Left ventricle myocardium superior (tissue), 1 donor: ENCODE measurements around the gene PSMA5. TPM values are rescaled to one million over a fixed set of nuclear protein-coding genes. Genes with fewer than 3 reads are reported as not detected.
"Not testable (repeated sequence)": the region's sequence is repeated elsewhere in the genome, so short reads cannot be mapped to it uniquely, and the experiment has no call there.

Experiments used
- ATAC-seq: fragments of 200-7000 bp; cut with Tn5 transposase; one replicate; pipeline ENCODE4 v1.9.1; 2020; ENCODE audit warnings: mild to moderate bottlenecking, moderate library complexity
- DNase-seq: peaks from one replicate; pipeline ENCODE4 v3.0.0-alpha.2; 2020
- intact Hi-C: fragments of 100-400 bp; cut with micrococcal nuclease; formaldehyde crosslinking; loops from one replicate; pipeline ENCODE4 v1.11.0; 2022
- long read RNA-seq: library from polyadenylated mRNA; unstranded; transcript quantifications from one replicate; pipeline ENCODE4 v2.0.0, GENCODE V29; 2021
- total RNA-seq: library from RNA; stranded (reverse); fragmentation: NEBNext Ultra II Directional; extraction: Animal tissue kit (Norgen Biotek cat#: 25700); gene quantifications from one replicate; pipeline ENCODE4 v1.2.1, GENCODE V29; 2021
- donor health status: DM: no; HTN: yes; CAD: no; lungs with severe emphysema.

Gene PSMA5
- 50.8 TPM for total RNA-seq
- long read RNA-seq, transcript PSMA5-201 (9 exons, 3,729 nt), result major isoform, 49 of 54 reads
- long read RNA-seq, partial matches to known transcripts, result 1 of 54 reads
- long read RNA-seq, other reads (novel, unspliced or antisense), result 4 of 54 reads

- peak; percentile 99 for ATAC-seq
- intact Hi-C loops, result no loop called here
- peak; percentile 96 for DNase-seq
Observed at GRCh38 chr1:109426281-109427170, at the start of gene PSMA5. Gene PSMA5, minus strand, starts transcription at chr1:109426448. Its CDS starts 118 bp downstream, at chr1:109426330.

- intact Hi-C loops, result no loop called here
- ATAC-seq (no peak), DNase-seq (no peak)
Observed at GRCh38 chr1:109475261-109475660, 49.0 kb upstream of the PSMA5 start.

- peak; percentile 72 for ATAC-seq
- intact Hi-C loops, result no loop called here
- DNase-seq, result no peak
Observed at GRCh38 chr1:109474697-109475096, 48.4 kb upstream of the PSMA5 start.

- peak; percentile 58 for ATAC-seq
Observed at GRCh38 chr1:109473284-109474057, 47.2 kb upstream of the PSMA5 start.

GRCh38 chr1:109472779-109473178, 46.5 kb upstream of the PSMA5 start:
- ATAC-seq, result peak; percentile 24
- no peak for DNase-seq
- intact Hi-C loops, result no loop called here

More at GRCh38 chr1:109473284-109474057, 47.2 kb upstream of the PSMA5 start:
- intact Hi-C loops, DNase-seq: not testable (repeated sequence)

GRCh38 chr1:109470245-109470644, 44.0 kb upstream of the PSMA5 start:
- ATAC-seq (no peak), DNase-seq (no peak)
- intact Hi-C loops, result no loop called here

GRCh38 chr1:109468903-109469302, 42.7 kb upstream of the PSMA5 start:
- intact Hi-C loops, result no loop called here
- ATAC-seq (no peak), DNase-seq (no peak)

GRCh38 chr1:109468061-109468460, 41.8 kb upstream of the PSMA5 start:
- ATAC-seq, result no peak
- DNase-seq, result no peak
- intact Hi-C loops, result no loop called here

GRCh38 chr1:109467301-109467777, 41.1 kb upstream of the PSMA5 start:
- intact Hi-C loops, result no loop called here
- peak; percentile 34 for DNase-seq
- ATAC-seq, result peak; percentile 71

- peak; percentile 81 for DNase-seq
- intact Hi-C loops, result no loop called here
- peak; percentile 93 for ATAC-seq
Observed at GRCh38 chr1:109466452-109467300, 40.4 kb upstream of the PSMA5 start, which contains the start of gene SYPL2. Gene SYPL2, plus strand, starts transcription at chr1:109466546. Its CDS starts 298 bp downstream, at chr1:109466844.

- ATAC-seq (no peak), DNase-seq (no peak)
- intact Hi-C loops, result no loop called here
Observed at GRCh38 chr1:109466125-109466451, 39.8 kb upstream of the PSMA5 start.

- ATAC-seq (no peak), DNase-seq (no peak)
- intact Hi-C loops, result no loop called here
Observed at GRCh38 chr1:109457819-109458218, 31.6 kb upstream of the PSMA5 start.

- DNase-seq (no peak), ATAC-seq (no peak)
- intact Hi-C loops, result no loop called here
Observed at GRCh38 chr1:109454497-109455133, 28.4 kb upstream of the PSMA5 start.

- DNase-seq (no peak), ATAC-seq (no peak)
- intact Hi-C loops, result no loop called here
Observed at GRCh38 chr1:109447524-109447923, 21.3 kb upstream of the PSMA5 start.

GRCh38 chr1:109445949-109446695, 19.9 kb upstream of the PSMA5 start:
- ATAC-seq, intact Hi-C loops, DNase-seq: not testable (repeated sequence)

GRCh38 chr1:109444346-109444745, 18.1 kb upstream of the PSMA5 start:
- no peak for DNase-seq
- intact Hi-C loops, result no loop called here
- no peak for ATAC-seq

GRCh38 chr1:109443476-109443875, 17.2 kb upstream of the PSMA5 start:
- intact Hi-C loops, result no loop called here
- ATAC-seq, result no peak
- DNase-seq, result no peak

- DNase-seq, result no peak
- no peak for ATAC-seq
- intact Hi-C loops, result no loop called here
Observed at GRCh38 chr1:109441069-109441468, 14.8 kb upstream of the PSMA5 start.
